AG10803 (cell line): ENCODE measurements around the gene POU2F1.
"Not testable (repeated sequence)": the region's sequence is repeated elsewhere in the genome, so short reads cannot be mapped to it uniquely, and the experiment has no call there.

Source experiments
- DNase-seq: peaks from one replicate; pipeline ENCODE4 v3.0.0; 2010; ENCODE audit warnings: low read depth
- H3K4me3 ChIP-seq: 2 replicates; pipeline ENCODE4 v1.5.1; 2011; ENCODE audit warnings: mild to moderate bottlenecking, low read length, control low read depth
- TF ChIP-seq, protein P1 (sequence below): conservative IDR thresholded peaks from 2 replicates; pipeline ENCODE4 v1.5.1; 2011; ENCODE audit warnings: mild to moderate bottlenecking, low read length, control low read depth, inconsistent platforms

Gene POU2F1

GRCh38 chr1:167317463-167317862, 96.8 kb downstream of the POU2F1 start:
- no peak overlapping the region for H3K4me3 ChIP-seq
- TF ChIP-seq, protein P1, sequence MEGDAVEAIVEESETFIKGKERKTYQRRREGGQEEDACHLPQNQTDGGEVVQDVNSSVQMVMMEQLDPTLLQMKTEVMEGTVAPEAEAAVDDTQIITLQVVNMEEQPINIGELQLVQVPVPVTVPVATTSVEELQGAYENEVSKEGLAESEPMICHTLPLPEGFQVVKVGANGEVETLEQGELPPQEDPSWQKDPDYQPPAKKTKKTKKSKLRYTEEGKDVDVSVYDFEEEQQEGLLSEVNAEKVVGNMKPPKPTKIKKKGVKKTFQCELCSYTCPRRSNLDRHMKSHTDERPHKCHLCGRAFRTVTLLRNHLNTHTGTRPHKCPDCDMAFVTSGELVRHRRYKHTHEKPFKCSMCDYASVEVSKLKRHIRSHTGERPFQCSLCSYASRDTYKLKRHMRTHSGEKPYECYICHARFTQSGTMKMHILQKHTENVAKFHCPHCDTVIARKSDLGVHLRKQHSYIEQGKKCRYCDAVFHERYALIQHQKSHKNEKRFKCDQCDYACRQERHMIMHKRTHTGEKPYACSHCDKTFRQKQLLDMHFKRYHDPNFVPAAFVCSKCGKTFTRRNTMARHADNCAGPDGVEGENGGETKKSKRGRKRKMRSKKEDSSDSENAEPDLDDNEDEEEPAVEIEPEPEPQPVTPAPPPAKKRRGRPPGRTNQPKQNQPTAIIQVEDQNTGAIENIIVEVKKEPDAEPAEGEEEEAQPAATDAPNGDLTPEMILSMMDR: no peak
- DNase-seq: no peak

GRCh38 chr1:167319206-167319605, 98.5 kb downstream of the POU2F1 start:
- not testable (repeated sequence) for DNase-seq, H3K4me3 ChIP-seq

DNA sequence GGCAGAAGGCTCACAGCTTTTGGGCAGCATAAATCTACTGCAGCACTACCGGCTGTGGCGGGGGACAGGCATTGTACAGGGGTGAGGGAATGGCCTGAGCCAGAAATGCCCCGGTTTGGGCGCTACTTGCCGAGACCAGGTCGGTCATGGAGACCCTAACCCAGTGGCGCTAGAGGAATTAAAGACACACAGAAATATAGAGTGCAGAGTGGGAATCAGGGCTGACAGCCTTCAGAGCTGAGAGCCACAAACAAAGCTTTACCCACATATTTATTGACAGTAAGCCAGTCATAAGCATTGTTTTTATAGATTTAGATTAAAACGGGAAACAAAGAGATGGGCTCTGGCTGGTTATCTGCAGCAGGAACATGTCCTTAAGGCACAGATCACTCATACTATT, 101.8 kb downstream of the POU2F1 start:
- no peak for DNase-seq
- H3K4me3 ChIP-seq: no peak overlapping the region
- TF ChIP-seq, protein P1: no peak

- DNase-seq: no peak
- no peak overlapping the region for H3K4me3 ChIP-seq
- TF ChIP-seq, protein P1: no peak
Measured at GRCh38 chr1:167325151-167325550, 104.5 kb downstream of the POU2F1 start.

DNA sequence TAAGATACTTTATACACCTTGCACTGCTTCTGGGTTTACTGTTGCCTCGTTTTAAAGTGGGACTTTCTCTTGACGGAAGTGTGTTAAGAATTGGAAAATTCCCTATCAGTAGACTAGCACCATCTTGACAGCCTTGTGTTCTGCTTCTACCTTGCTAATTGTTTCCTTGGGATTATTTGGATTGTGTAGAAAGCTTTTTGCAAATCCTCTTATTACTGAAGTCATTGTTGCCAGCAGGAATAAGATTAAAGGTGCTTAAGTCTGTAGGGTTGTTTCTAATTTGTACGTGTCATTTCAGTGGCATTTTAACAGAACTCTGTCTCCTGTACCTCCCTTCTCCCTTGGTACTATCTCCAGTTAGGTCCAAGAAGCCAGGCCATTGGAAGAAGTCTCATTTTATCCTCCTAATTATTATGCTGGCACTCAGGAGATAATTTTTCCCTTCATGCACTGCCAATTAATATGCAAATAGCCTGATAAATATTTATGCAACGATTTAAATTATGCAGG, 107.7 kb downstream of the POU2F1 start:
- TF ChIP-seq, protein P1: no peak
- no peak for DNase-seq
- no peak overlapping the region for H3K4me3 ChIP-seq

- no peak for DNase-seq
- no peak overlapping the region for H3K4me3 ChIP-seq
- TF ChIP-seq, protein P1: no peak
Measured at GRCh38 chr1:167328816-167329483, 108.3 kb downstream of the POU2F1 start.

DNA sequence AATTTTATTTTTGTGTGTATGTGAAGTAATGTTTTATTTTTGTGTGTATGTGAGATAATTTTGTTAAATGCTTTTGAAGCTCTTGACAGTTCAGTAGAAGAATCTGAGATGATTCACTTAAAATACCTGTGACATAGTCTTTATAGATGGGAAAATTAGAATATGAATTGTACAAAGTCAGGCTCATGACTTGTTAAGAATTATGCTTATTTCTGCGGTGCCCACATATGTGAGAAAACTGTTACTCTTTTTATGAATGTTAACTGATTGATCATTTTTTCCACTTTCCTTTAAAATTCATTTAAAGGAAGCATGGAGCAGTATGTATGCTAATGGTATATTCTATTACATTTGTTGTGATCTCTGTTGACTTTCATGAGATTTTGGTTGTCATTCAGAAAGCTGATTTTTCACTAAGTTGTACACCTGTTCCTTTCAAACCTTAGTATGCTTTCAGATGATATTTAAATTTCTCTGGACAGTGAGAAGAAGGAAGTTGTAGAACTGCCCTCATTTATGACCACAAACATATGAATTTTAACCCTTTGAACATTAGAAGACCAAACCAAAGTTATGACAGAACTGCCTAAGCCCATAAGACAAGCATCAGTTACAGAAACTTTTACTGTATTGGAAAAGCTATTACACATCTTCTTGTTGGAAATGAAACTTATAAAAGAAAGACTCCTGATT, 110.1 kb downstream of the POU2F1 start:
- H3K4me3 ChIP-seq: no peak overlapping the region
- TF ChIP-seq, protein P1: no peak
- DNase-seq: no peak
